ENCODE results near the gene SOX1.

Gene SOX1

GRCh38 chr13:112057736-112058518 lies 9.0 kb upstream of the SOX1 start:
- H3K4me3 ChIP-seq (replicated peaks in 1 of 2; ENCODE audit: low read depth in 2 of 2, low read length in 2 of 2) = no peak overlapping the region
- DNase-seq (ENCODE audit: low read depth in 2 of 2) = no peak
- TF ChIP-seq CTCF (IDR thresholded peaks at IDR 0.05; ENCODE audit: low read depth, low read length) = no peak

GRCh38 chr13:112058519-112058873 lies 8.5 kb upstream of the SOX1 start:
- H3K4me3 ChIP-seq (replicated peaks in 1 of 2; ENCODE audit: low read depth in 2 of 2, low read length in 2 of 2) = no peak overlapping the region
- TF ChIP-seq CTCF (IDR thresholded peaks at IDR 0.05; ENCODE audit: low read depth, low read length) = no peak
- DNase-seq (ENCODE audit: low read depth in 2 of 2) = no peak

GRCh38 chr13:112058941-112059340 lies 8.0 kb upstream of the SOX1 start:
- no peak for TF ChIP-seq CTCF (IDR thresholded peaks at IDR 0.05; ENCODE audit: low read depth, low read length)
- H3K4me3 ChIP-seq (replicated peaks in 1 of 2; ENCODE audit: low read depth in 2 of 2, low read length in 2 of 2) = no peak overlapping the region
- DNase-seq (ENCODE audit: low read depth in 2 of 2) = no peak

GRCh38 chr13:112059457-112060281 lies 7.3 kb upstream of the SOX1 start:
- no peak for TF ChIP-seq CTCF (IDR thresholded peaks at IDR 0.05; ENCODE audit: low read depth, low read length)
- no peak for DNase-seq (ENCODE audit: low read depth in 2 of 2)
- no peak overlapping the region for H3K4me3 ChIP-seq (replicated peaks in 1 of 2; ENCODE audit: low read depth in 2 of 2, low read length in 2 of 2)

GRCh38 chr13:112060282-112060830 lies 6.6 kb upstream of the SOX1 start:
- DNase-seq (ENCODE audit: low read depth in 2 of 2) = no peak
- H3K4me3 ChIP-seq (replicated peaks in 1 of 2; ENCODE audit: low read depth in 2 of 2, low read length in 2 of 2) = no peak overlapping the region
- no peak for TF ChIP-seq CTCF (IDR thresholded peaks at IDR 0.05; ENCODE audit: low read depth, low read length)

GRCh38 chr13:112060899-112061366 lies 6.0 kb upstream of the SOX1 start:
- no peak for DNase-seq (ENCODE audit: low read depth in 2 of 2)
- H3K4me3 ChIP-seq (replicated peaks in 1 of 2; ENCODE audit: low read depth in 2 of 2, low read length in 2 of 2) = no peak overlapping the region

More at GRCh38 chr13:112060899-112061366, 6.0 kb upstream of the SOX1 start:
- no peak for TF ChIP-seq CTCF (IDR thresholded peaks at IDR 0.05; ENCODE audit: low read depth, low read length)

Measured in cardiac fibroblast (primary cell).